NT2/D1 (cell line): ENCODE data around the gene PARD3.

Experiments used
- SUZ12 ChIP-seq: IDR thresholded peaks from 2 replicates; pipeline ENCODE4 v1.6.1; 2011; ENCODE audit not compliant: insufficient read length, insufficient read depth; ENCODE audit errors: extremely low read depth
- YY1 ChIP-seq: IDR thresholded peaks from 2 replicates; pipeline ENCODE4 v1.6.1; 2011; ENCODE audit not compliant: insufficient read length, insufficient read depth
- ZNF274 ChIP-seq: IDR thresholded peaks from 2 replicates; pipeline ENCODE4 v1.6.1; 2011; ENCODE audit warnings: mild to moderate bottlenecking, low read depth, low read length

GRCh38 chr10:34580643-34581042, 234.5 kb downstream of the PARD3 start:
- TF ChIP-seq SUZ12 (no peak), ZNF274 (no peak), YY1 (no peak)
